HEK293 (cell line): ENCODE measurements around the gene NOC2L.

Experiments used
- BCL6B ChIP-seq: fragments of 450-650 bp; formaldehyde crosslinking; IDR thresholded peaks from 2 replicates; pipeline ENCODE4 v1.5.1; 2017; ENCODE audit warnings: missing biosample characterization, missing genetic modification characterization
- CTCF ChIP-seq: fragments of 450-650 bp; formaldehyde crosslinking; IDR thresholded peaks from 2 replicates; pipeline ENCODE4 v1.5.1; 2016; ENCODE audit warnings: missing biosample characterization, missing genetic modification characterization
- GLI4 ChIP-seq: fragments of 450-650 bp; formaldehyde crosslinking; IDR thresholded peaks from 2 replicates; pipeline ENCODE4 v1.5.1; 2016; ENCODE audit warnings: missing biosample characterization, missing genetic modification characterization
- KLF16 ChIP-seq: fragments of 450-650 bp; formaldehyde crosslinking; IDR thresholded peaks from 2 replicates; pipeline ENCODE4 v1.5.1; 2017; ENCODE audit warnings: missing biosample characterization, missing genetic modification characterization
- KLF8 ChIP-seq: fragments of 450-650 bp; formaldehyde crosslinking; IDR thresholded peaks from 2 replicates; pipeline ENCODE4 v1.5.1; 2016; ENCODE audit warnings: missing biosample characterization, missing genetic modification characterization
- KLF9 ChIP-seq: fragments of 450-650 bp; formaldehyde crosslinking; IDR thresholded peaks from 2 replicates; pipeline ENCODE4 v1.5.1; 2016; ENCODE audit warnings: missing biosample characterization, missing genetic modification characterization, low read depth
- MZF1 ChIP-seq: fragments of 450-650 bp; formaldehyde crosslinking; IDR thresholded peaks from 2 replicates; pipeline ENCODE4 v1.5.1; 2017; ENCODE audit warnings: missing biosample characterization, missing genetic modification characterization, borderline replicate concordance
- OSR2 ChIP-seq: fragments of 450-650 bp; formaldehyde crosslinking; IDR thresholded peaks from 2 replicates; pipeline ENCODE4 v1.5.1; 2016; ENCODE audit warnings: missing biosample characterization, missing genetic modification characterization
- OVOL3 ChIP-seq: fragments of 450-650 bp; formaldehyde crosslinking; IDR thresholded peaks from 2 replicates; pipeline ENCODE4 v1.5.1; 2016; ENCODE audit warnings: missing biosample characterization, missing genetic modification characterization
- PRDM2 ChIP-seq: fragments of 450-650 bp; formaldehyde crosslinking; IDR thresholded peaks from 2 replicates; pipeline ENCODE4 v1.5.1; 2016; ENCODE audit warnings: missing biosample characterization, missing genetic modification characterization, borderline replicate concordance
- SETDB1 ChIP-seq: IDR thresholded peaks from one replicate; pipeline ENCODE4 v1.6.1; 2017; ENCODE audit warnings: mild to moderate bottlenecking, low read length, moderate library complexity, mixed read lengths; ENCODE audit not compliant: insufficient read length
- SP2 ChIP-seq: fragments of 450-650 bp; formaldehyde crosslinking; IDR thresholded peaks from 2 replicates; pipeline ENCODE4 v1.5.1; 2016; ENCODE audit warnings: missing biosample characterization, missing genetic modification characterization
- WT1 ChIP-seq: fragments of 450-650 bp; formaldehyde crosslinking; IDR thresholded peaks from 2 replicates; pipeline ENCODE4 v1.5.1; 2016; ENCODE audit warnings: missing biosample characterization, missing genetic modification characterization
- ZBTB10 ChIP-seq: fragments of 450-650 bp; formaldehyde crosslinking; IDR thresholded peaks from 2 replicates; pipeline ENCODE4 v1.5.1; 2016; ENCODE audit warnings: missing biosample characterization, missing genetic modification characterization
- ZFP37 ChIP-seq: fragments of 450-650 bp; formaldehyde crosslinking; IDR thresholded peaks from 2 replicates; pipeline ENCODE4 v1.5.1; 2016; ENCODE audit warnings: missing biosample characterization, missing genetic modification characterization
- ZIC2 ChIP-seq: fragments of 450-650 bp; formaldehyde crosslinking; IDR thresholded peaks from 2 replicates; pipeline ENCODE4 v1.5.1; 2016; ENCODE audit warnings: missing biosample characterization, missing genetic modification characterization
- ZNF10 ChIP-seq: fragments of 450-650 bp; formaldehyde crosslinking; IDR thresholded peaks from 2 replicates; pipeline ENCODE4 v1.5.1; 2017; ENCODE audit warnings: missing biosample characterization, missing genetic modification characterization
- ZNF157 ChIP-seq: fragments of 450-650 bp; formaldehyde crosslinking; IDR thresholded peaks from 2 replicates; pipeline ENCODE4 v1.5.1; 2016; ENCODE audit warnings: missing biosample characterization, missing genetic modification characterization
- ZNF23 ChIP-seq: fragments of 450-650 bp; formaldehyde crosslinking; IDR thresholded peaks from 2 replicates; pipeline ENCODE4 v1.5.1; 2016; ENCODE audit warnings: missing biosample characterization, missing genetic modification characterization, borderline replicate concordance
- ZNF239 ChIP-seq: fragments of 450-650 bp; formaldehyde crosslinking; IDR thresholded peaks from 2 replicates; pipeline ENCODE4 v1.5.1; 2016; ENCODE audit warnings: missing biosample characterization, missing genetic modification characterization
- ZNF248 ChIP-seq: fragments of 450-650 bp; formaldehyde crosslinking; IDR thresholded peaks from 2 replicates; pipeline ENCODE4 v1.5.1; 2017; ENCODE audit warnings: missing biosample characterization, missing genetic modification characterization
- ZNF394 ChIP-seq: fragments of 450-650 bp; formaldehyde crosslinking; IDR thresholded peaks from 2 replicates; pipeline ENCODE4 v1.5.1; 2016; ENCODE audit warnings: missing biosample characterization, missing genetic modification characterization, mild to moderate bottlenecking, moderate library complexity, borderline replicate concordance
- ZNF416 ChIP-seq: fragments of 450-650 bp; formaldehyde crosslinking; IDR thresholded peaks from 2 replicates; pipeline ENCODE4 v1.5.1; 2016; ENCODE audit warnings: missing biosample characterization, missing genetic modification characterization
- ZNF48 ChIP-seq: fragments of 450-650 bp; formaldehyde crosslinking; IDR thresholded peaks from 2 replicates; pipeline ENCODE4 v1.5.1; 2016; ENCODE audit warnings: missing biosample characterization, missing genetic modification characterization
- ZNF514 ChIP-seq: fragments of 450-650 bp; formaldehyde crosslinking; IDR thresholded peaks from 2 replicates; pipeline ENCODE4 v1.5.1; 2016; ENCODE audit warnings: missing biosample characterization, missing genetic modification characterization
- ZNF549 ChIP-seq: fragments of 450-650 bp; IDR thresholded peaks from 2 replicates; pipeline ENCODE4 v1.5.1; 2018; ENCODE audit warnings: missing biosample characterization, missing genetic modification characterization, mild to moderate bottlenecking, inconsistent platforms, moderate library complexity
- ZNF585B ChIP-seq: fragments of 450-650 bp; formaldehyde crosslinking; IDR thresholded peaks from 2 replicates; pipeline ENCODE4 v1.5.1; 2016; ENCODE audit warnings: missing biosample characterization, missing genetic modification characterization
- ZNF660 ChIP-seq: fragments of 450-650 bp; IDR thresholded peaks from 2 replicates; pipeline ENCODE4 v1.5.1; 2018; ENCODE audit warnings: missing biosample characterization, mild to moderate bottlenecking, missing genetic modification characterization
- ZNF664 ChIP-seq: fragments of 450-650 bp; formaldehyde crosslinking; IDR thresholded peaks from 2 replicates; pipeline ENCODE4 v1.5.1; 2016; ENCODE audit warnings: missing biosample characterization, missing genetic modification characterization
- ZNF791 ChIP-seq: fragments of 450-650 bp; formaldehyde crosslinking; IDR thresholded peaks from 2 replicates; pipeline ENCODE4 v1.5.1; 2016; ENCODE audit warnings: missing biosample characterization, missing genetic modification characterization
- ZNF830 ChIP-seq: fragments of 450-650 bp; IDR thresholded peaks from 2 replicates; pipeline ENCODE4 v1.5.0; 2018; ENCODE audit warnings: missing biosample characterization, missing genetic modification characterization, low read depth, mild to moderate bottlenecking, moderate library complexity

The NOC2L gene

GRCh38 chr1:983798-984475 is 24.9 kb upstream of the NOC2L start (continued):
- TF ChIP-seq CTCF (tag by site-specific recombination) (peak; percentile 54), KLF16 (tag by site-specific recombination) (no peak), ZBTB10 (tag by site-specific recombination) (peak; percentile 56), ZNF10 (no peak), ZNF549 (tag by site-specific recombination) (no peak), ZNF660 (no peak), ZNF791 (tag by site-specific recombination) (no peak), ZNF830 (no peak), ZNF416 (no peak), PRDM2 (tag by site-specific recombination) (no peak), SETDB1 (no peak), ZFP37 (no peak), MZF1 (tag by site-specific recombination) (no peak), ZNF157 (tag by site-specific recombination) (no peak), ZNF239 (tag by site-specific recombination) (no peak), ZNF585B (tag by site-specific recombination) (no peak), ZNF23 (tag by site-specific recombination) (no peak), GLI4 (tag by site-specific recombination) (no peak), ZNF394 (tag by site-specific recombination) (no peak), ZNF248 (tag by site-specific recombination) (no peak), SP2 (tag by site-specific recombination) (peak; percentile 32), ZNF514 (tag by site-specific recombination) (no peak), ZIC2 (no peak), ZNF48 (tag by site-specific recombination) (no peak), KLF9 (tag by site-specific recombination) (0 out of 2 replicates have a peak, but pooled peaks have one; percentile 20), OVOL3 (tag by site-specific recombination) (no peak), KLF8 (tag by site-specific recombination) (no peak), ZNF664 (tag by site-specific recombination) (no peak), OSR2 (tag by site-specific recombination) (no peak), BCL6B (no peak), WT1 (tag by site-specific recombination) (no peak)
